Effector CD4-positive, alpha-beta T cell (primary cell): Measurements from ENCODE around the gene NPY5R.

ENCODE experiments used
- DNase-seq: peaks from one replicate; pipeline ENCODE4 v3.0.0-alpha.2; 2020

Gene NPY5R

DNA sequence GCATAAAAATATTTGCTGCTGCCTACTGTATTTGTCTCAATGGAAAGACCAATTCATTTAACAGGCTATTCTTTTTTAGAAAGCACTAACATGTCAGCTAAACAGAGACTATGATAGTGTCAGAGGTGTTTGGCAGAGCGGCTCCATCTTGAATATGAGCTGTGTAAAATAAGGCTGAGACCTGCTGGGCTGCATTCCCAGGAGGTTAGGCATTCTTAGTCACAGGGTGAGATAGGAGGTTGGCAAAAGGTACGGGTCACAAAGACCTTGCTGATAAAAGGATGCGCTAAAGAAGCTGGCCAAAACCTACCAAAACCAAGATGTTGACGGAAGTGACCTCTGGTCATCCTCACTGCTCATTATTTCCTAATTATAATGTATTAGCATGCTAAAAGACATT lies 41.8 kb downstream of the NPY5R start:
- no peak for DNase-seq

DNA sequence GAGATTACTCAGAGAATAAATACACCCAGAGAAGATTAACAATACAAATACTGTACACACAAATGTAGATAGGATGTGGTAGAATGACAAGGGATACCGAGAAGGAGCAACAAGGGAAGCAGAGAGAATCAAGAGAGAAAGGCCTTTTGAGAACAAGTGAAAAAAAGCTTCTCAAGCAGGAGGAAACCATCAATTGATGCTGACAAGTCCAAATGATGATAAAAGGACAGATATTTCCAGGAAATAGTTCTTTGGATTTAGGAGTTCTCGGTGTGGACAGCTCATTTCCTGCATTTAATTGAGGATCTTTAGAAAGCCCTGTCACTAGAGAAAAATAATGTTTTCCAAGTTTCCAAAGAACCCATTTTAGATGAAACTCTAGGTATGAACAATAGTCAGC lies 48.1 kb downstream of the NPY5R start:
- no peak for DNase-seq

DNA sequence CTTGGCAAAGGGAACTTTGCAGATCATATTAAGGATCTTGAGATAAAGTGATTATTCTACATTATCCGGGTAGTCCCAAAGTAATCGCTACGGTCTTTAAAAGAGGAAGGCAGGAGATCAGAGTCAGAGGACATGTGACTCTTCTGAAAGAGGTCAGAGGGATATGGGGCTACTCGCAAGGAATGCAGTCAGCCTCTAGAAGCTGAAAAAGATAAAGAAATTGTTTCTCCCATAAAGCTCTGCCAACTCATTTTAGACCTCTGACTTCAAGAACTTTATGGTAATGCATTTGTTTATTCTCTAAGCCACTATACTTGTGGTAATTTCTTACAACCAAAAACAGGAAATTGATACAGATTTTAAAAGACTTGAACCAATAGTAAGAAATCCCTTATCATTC lies 48.6 kb downstream of the NPY5R start:
- no peak for DNase-seq

DNA sequence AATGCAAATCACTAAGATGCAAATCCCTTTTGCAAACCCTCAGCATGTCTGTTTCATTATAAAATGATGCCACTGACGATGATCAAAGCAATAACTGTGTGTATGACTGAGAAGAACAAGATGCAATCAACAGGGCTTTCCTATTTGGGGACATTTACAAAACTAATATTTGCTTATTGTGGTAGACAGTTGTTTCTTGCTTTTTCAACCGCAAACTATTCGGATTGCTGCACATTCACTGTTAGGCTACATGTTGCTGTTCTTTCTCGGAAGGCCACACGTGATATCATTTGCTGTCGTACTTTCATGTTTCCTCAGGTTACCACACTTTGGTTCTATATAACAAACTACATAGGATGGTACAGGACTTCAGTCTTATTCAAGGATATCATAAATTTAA lies 49.8 kb downstream of the NPY5R start:
- no peak for DNase-seq

DNA sequence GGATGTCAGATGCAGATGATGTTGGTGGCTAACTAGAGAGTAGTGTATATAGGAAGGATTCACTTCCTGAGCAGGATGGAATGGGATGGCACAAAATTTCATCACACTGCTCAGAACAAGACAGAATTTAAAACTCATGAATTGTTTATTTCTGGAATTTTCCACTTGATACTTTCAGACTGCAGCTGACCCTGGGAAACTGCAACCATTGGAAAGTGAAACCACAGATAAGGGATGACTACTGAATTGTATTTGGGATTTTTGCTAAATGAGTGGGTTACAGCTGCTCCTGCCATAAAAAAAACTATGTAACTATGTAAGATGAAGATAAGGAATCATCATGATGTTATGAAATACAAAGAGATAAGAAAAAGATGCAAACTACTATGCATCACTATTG lies 51.4 kb downstream of the NPY5R start:
- no peak for DNase-seq

DNA sequence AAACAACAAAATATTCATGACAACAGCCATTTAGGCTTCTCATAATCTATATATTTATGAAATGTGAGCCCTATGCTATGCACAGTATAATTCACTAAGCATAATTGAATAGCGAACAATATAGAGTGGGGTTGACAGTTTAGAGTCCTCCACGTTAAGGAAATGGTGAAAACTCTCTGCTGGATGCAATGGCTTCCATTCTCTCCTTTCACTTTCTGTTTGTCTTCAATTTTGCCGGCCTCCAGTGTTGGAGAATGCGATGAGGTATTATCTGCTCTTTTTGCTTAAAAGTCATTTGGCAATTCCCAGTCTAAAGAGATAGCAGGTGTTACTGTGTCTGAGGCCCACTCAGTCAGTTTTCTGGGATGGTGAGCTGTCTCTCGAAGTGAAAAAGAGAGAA lies 52.1 kb downstream of the NPY5R start:
- DNase-seq = no peak

DNA sequence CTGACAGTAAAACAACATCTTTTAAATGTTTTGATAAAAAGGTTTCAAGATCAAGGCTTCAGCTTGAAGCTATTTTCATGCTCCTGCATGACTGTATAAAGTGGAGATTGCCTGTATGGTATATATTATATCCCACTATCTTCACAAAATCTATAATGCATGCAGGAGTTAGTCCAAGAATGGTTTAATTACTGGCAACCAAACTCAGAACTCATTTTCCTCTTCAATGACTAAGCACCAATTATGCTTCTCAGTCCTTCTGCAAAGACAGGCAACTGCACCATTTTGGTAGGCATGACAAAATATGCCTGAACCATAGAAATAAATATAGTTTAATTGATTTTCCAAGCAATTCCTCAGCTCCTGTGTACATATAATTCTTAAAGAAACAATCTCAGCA lies 54.5 kb downstream of the NPY5R start:
- no peak for DNase-seq

DNA sequence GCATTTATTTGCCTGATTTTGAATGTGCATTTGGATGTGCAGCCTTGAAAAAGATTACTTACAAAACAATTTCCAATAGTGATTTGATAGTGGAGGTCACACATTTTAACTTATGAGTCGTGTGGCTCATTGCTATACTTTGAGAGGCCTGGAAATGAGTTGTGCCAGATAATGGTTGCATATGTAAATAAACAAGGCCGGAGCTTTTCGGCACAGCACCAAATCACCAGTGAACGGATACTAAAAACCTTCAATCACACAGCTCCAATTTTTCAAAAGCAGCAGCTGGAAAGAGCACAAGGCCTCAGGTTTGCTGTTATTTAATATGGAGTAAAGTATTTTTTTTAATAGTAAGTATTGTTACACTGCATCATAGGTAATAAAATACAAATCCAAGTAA lies 57.2 kb downstream of the NPY5R start:
- no peak for DNase-seq
